Measurements from ENCODE around the gene HDAC2.
"Not testable (repeated sequence)": the region's sequence is repeated elsewhere in the genome, so short reads cannot be mapped to it uniquely, and the experiment has no call there.

The HDAC2 gene

GRCh38 chr6:113970805-113971676 is at the start of gene HDAC2:
Gene HDAC2, minus strand, starts transcription at chr6:113971148. Its CDS starts 240 bp downstream, at chr6:113970908.
- peak in 13 of 14 donors; percentile 84 to 94 (median 89) for DNase-seq

- no peak for DNase-seq
Observed at GRCh38 chr6:114020196-114020595, 49.2 kb upstream of the HDAC2 start.

GRCh38 chr6:114017146-114017545 is 46.2 kb upstream of the HDAC2 start:
- DNase-seq: not testable (repeated sequence)

GRCh38 chr6:114014106-114014505 is 43.2 kb upstream of the HDAC2 start:
- DNase-seq: not testable (repeated sequence)

GRCh38 chr6:114011486-114011885 is 40.5 kb upstream of the HDAC2 start:
- not testable (repeated sequence) for DNase-seq

- no peak for DNase-seq
Observed at GRCh38 chr6:114010540-114010939, 39.6 kb upstream of the HDAC2 start.

GRCh38 chr6:114009192-114009591 is 38.2 kb upstream of the HDAC2 start:
- DNase-seq: no peak

GRCh38 chr6:114008331-114008730 is 37.4 kb upstream of the HDAC2 start:
- no peak for DNase-seq

GRCh38 chr6:114007516-114007915 is 36.6 kb upstream of the HDAC2 start:
- no peak for DNase-seq

GRCh38 chr6:114001354-114001753 is 30.4 kb upstream of the HDAC2 start:
- no peak for DNase-seq

- DNase-seq: no peak
Observed at GRCh38 chr6:114000069-114000468, 29.1 kb upstream of the HDAC2 start.

- DNase-seq: peak in 1 of 14 donors; percentile 10
Observed at GRCh38 chr6:113999284-113999683, 28.3 kb upstream of the HDAC2 start.

GRCh38 chr6:113998811-113999210 is 27.9 kb upstream of the HDAC2 start:
- DNase-seq: peak in 4 of 14 donors; percentile 1 to 63 (median 21)

- DNase-seq: no peak
Observed at GRCh38 chr6:113997116-113997515, 26.2 kb upstream of the HDAC2 start.

GRCh38 chr6:113995634-113996033 is 24.7 kb upstream of the HDAC2 start:
- DNase-seq: peak in 11 of 14 donors; percentile 15 to 61 (median 42)

- peak in 12 of 14 donors; percentile 7 to 69 (median 42) for DNase-seq
Observed at GRCh38 chr6:113994934-113995342, 24.0 kb upstream of the HDAC2 start.

- no peak for DNase-seq
Observed at GRCh38 chr6:113989675-113990074, 18.7 kb upstream of the HDAC2 start.

- DNase-seq: not testable (repeated sequence)
Observed at GRCh38 chr6:113982675-113983074, 11.7 kb upstream of the HDAC2 start.

- no peak for DNase-seq
Observed at GRCh38 chr6:113982055-113982550, 11.2 kb upstream of the HDAC2 start.

- DNase-seq: no peak
Observed at GRCh38 chr6:113980937-113981554, 10.1 kb upstream of the HDAC2 start.

- no peak for DNase-seq
Observed at GRCh38 chr6:113979937-113980336, 9.0 kb upstream of the HDAC2 start.

GRCh38 chr6:113978084-113978675 is 7.2 kb upstream of the HDAC2 start:
- no peak for DNase-seq

GRCh38 chr6:113976806-113977205 is 5.9 kb upstream of the HDAC2 start:
- no peak for DNase-seq

Measured in C1 segment of cervical spinal cord (tissue), 14 donors.